Adrenal gland (tissue), 5 donors: ENCODE measurements around the gene GNAI3.

Experiments
- POLR2A ChIP-seq, 2 donors: fragments of 450-650 bp; IDR thresholded peaks; one replicate each; pipeline ENCODE4 v1.6.1; 2017; ENCODE audit warnings: antibody characterized with exemption in 2 of 2, mild to moderate bottlenecking in 2 of 2, moderate library complexity in 1 of 2
- TF ChIP-seq, protein P1 (sequence below), 6 experiments: fragments of 450-650 bp in 4 of 6; fragments of 200-600 bp in 2 of 6; sonication (generic) in 1 of 6; IDR thresholded peaks; 1 replicate in 5 of 6; 2 replicates in 1 of 6; pipeline versions ENCODE4 v1.5.1 to v1.8.0; 2016 to 2021; ENCODE audit warnings: antibody characterized with exemption in 6 of 6, mild to moderate bottlenecking in 2 of 6, moderate library complexity in 1 of 6
- donor health status: DM: no; HTN: no; CAD: no.

DNA sequence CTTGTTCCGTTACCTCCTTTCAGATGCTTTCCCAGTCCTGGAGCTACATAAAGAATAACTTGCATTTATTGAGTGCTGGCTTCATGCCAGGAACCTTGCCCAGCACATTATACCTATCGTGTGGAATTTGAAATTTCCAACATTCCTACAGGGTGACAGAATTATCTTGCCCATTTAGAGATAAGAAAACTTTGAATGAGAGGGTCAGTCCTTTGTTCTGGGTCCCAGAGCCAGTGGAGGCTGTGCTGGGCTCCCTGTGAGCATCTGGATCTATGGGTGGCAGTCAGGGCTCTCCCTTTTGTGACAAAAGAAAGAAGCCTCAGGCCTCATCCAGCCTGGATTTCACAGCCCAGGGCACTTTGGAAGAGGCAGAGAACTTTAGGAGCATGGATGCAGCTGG, 110.7 kb downstream of the GNAI3 start:
- TF ChIP-seq, protein P1, sequence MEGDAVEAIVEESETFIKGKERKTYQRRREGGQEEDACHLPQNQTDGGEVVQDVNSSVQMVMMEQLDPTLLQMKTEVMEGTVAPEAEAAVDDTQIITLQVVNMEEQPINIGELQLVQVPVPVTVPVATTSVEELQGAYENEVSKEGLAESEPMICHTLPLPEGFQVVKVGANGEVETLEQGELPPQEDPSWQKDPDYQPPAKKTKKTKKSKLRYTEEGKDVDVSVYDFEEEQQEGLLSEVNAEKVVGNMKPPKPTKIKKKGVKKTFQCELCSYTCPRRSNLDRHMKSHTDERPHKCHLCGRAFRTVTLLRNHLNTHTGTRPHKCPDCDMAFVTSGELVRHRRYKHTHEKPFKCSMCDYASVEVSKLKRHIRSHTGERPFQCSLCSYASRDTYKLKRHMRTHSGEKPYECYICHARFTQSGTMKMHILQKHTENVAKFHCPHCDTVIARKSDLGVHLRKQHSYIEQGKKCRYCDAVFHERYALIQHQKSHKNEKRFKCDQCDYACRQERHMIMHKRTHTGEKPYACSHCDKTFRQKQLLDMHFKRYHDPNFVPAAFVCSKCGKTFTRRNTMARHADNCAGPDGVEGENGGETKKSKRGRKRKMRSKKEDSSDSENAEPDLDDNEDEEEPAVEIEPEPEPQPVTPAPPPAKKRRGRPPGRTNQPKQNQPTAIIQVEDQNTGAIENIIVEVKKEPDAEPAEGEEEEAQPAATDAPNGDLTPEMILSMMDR (IDR thresholded peaks at IDR 0.05), result no peak
- no peak for TF ChIP-seq POLR2A (IDR thresholded peaks at IDR 0.05)
